H9 (cell line): ENCODE measurements around the gene PEPD. TPM values are rescaled to one million over a fixed set of nuclear protein-coding genes. Genes with fewer than 3 reads are reported as not detected.

Experiments used
- DNase-seq: peaks from one replicate; pipeline ENCODE4 v3.0.0-alpha.2; 2017
- H2AFZ ChIP-seq: one replicate; pipeline ENCODE4 v1.6.1; 2013; ENCODE audit warnings: mild to moderate bottlenecking, low read length, control low read depth, moderate library complexity
- H2AK5ac ChIP-seq: 2 replicates; pipeline ENCODE4 v1.6.1; 2013; ENCODE audit warnings: low read length, control low read depth, mixed read lengths; ENCODE audit not compliant: insufficient read length
- H2BK120ac ChIP-seq: one replicate; pipeline ENCODE4 v1.6.1; 2013; ENCODE audit warnings: low read depth, mild to moderate bottlenecking, low read length, control low read depth, inconsistent platforms; ENCODE audit not compliant: poor library complexity, severe bottlenecking
- H2BK12ac ChIP-seq: 2 replicates; pipeline ENCODE4 v1.6.1; 2013; ENCODE audit warnings: low read length, control low read depth, mixed read lengths, low read depth; ENCODE audit not compliant: insufficient read length
- H2BK15ac ChIP-seq: 2 replicates; pipeline ENCODE4 v1.6.1; 2013; ENCODE audit warnings: low read depth, low read length, control low read depth
- H2BK20ac ChIP-seq: one replicate; pipeline ENCODE4 v1.6.1; 2013; ENCODE audit warnings: low read depth, mild to moderate bottlenecking, low read length, control low read depth, inconsistent platforms; ENCODE audit not compliant: poor library complexity, severe bottlenecking
- H2BK5ac ChIP-seq: 2 replicates; pipeline ENCODE4 v1.6.1; 2013; ENCODE audit warnings: low read length, control low read depth, mixed read lengths; ENCODE audit not compliant: insufficient read length
- H3K14ac ChIP-seq: 2 replicates; pipeline ENCODE4 v1.6.1; 2013; ENCODE audit warnings: low read length, control low read depth; ENCODE audit not compliant: insufficient read depth
- H3K18ac ChIP-seq: 2 replicates; pipeline ENCODE4 v1.6.1; 2013; ENCODE audit warnings: low read depth, mild to moderate bottlenecking, mixed read lengths, low read length, control low read depth; ENCODE audit not compliant: insufficient read length
- H3K23ac ChIP-seq: 2 replicates; pipeline ENCODE4 v1.6.1; 2013; ENCODE audit warnings: low read length, control low read depth, mixed read lengths, low read depth; ENCODE audit not compliant: insufficient read length
- H3K23me2 ChIP-seq: 2 replicates; pipeline ENCODE4 v1.6.1; 2013; ENCODE audit warnings: low read depth, mild to moderate bottlenecking, mixed read lengths, low read length, control low read depth; ENCODE audit not compliant: insufficient read length, poor library complexity, severe bottlenecking
- H3K27ac ChIP-seq: 2 replicates; pipeline ENCODE4 v1.5.1; 2013; ENCODE audit warnings: low read length, control low read depth, mixed read lengths, low read depth; ENCODE audit not compliant: insufficient read length
- H3K27me3 ChIP-seq: 2 replicates; pipeline ENCODE4 v1.6.1; 2013; ENCODE audit warnings: low read length, control low read depth, inconsistent platforms; ENCODE audit not compliant: insufficient read depth
- H3K4ac ChIP-seq: 2 replicates; pipeline ENCODE4 v1.6.1; 2013; ENCODE audit warnings: low read depth, mild to moderate bottlenecking, control low read depth, inconsistent platforms, low read length, moderate library complexity
- H3K4me1 ChIP-seq: 2 replicates; pipeline ENCODE4 v1.6.1; 2013; ENCODE audit warnings: low read length, control low read depth, inconsistent platforms; ENCODE audit not compliant: insufficient read depth
- H3K4me2 ChIP-seq: 2 replicates; pipeline ENCODE4 v1.6.1; 2013; ENCODE audit warnings: low read length, control low read depth, mixed read lengths; ENCODE audit not compliant: insufficient read length, insufficient read depth
- H3K56ac ChIP-seq: 2 replicates; pipeline ENCODE4 v1.6.1; 2013; ENCODE audit warnings: low read depth, mild to moderate bottlenecking, mixed read lengths, low read length, control low read depth; ENCODE audit not compliant: insufficient read length
- H3K79me1 ChIP-seq: 2 replicates; pipeline ENCODE4 v1.6.1; 2013; ENCODE audit warnings: low read depth, mild to moderate bottlenecking, moderate library complexity, low read length, control low read depth, inconsistent platforms; ENCODE audit not compliant: insufficient read depth, poor library complexity, severe bottlenecking
- H3K79me2 ChIP-seq: 2 replicates; pipeline ENCODE4 v1.6.1; 2013; ENCODE audit warnings: low read length, control low read depth, inconsistent platforms; ENCODE audit not compliant: insufficient read depth
- H3K9ac ChIP-seq: 2 replicates; pipeline ENCODE4 v1.6.1; 2013; ENCODE audit warnings: low read length, control low read depth, mixed read lengths; ENCODE audit not compliant: insufficient read length; ENCODE audit errors: extremely low read depth
- H3K9me3 ChIP-seq: one replicate; pipeline ENCODE4 v1.6.1; 2013; ENCODE audit warnings: low read depth, low read length, inconsistent platforms; ENCODE audit not compliant: control insufficient read depth
- H3T11ph ChIP-seq: one replicate; pipeline ENCODE4 v1.6.1; 2013; ENCODE audit warnings: mild to moderate bottlenecking, low read length, control low read depth, inconsistent platforms
- H4K20me1 ChIP-seq: one replicate; pipeline ENCODE4 v1.6.1; 2013; ENCODE audit not compliant: control insufficient read depth, insufficient read length, insufficient read depth
- H4K5ac ChIP-seq: 2 replicates; pipeline ENCODE4 v1.6.1; 2013; ENCODE audit warnings: low read depth, mild to moderate bottlenecking, mixed read lengths, low read length, control low read depth; ENCODE audit not compliant: insufficient read length
- H4K8ac ChIP-seq: replicated peaks from 2 replicates; pipeline ENCODE4 v1.6.1; 2013; ENCODE audit warnings: low read length, control low read depth, mixed read lengths, low read depth; ENCODE audit not compliant: insufficient read length
- H4K91ac ChIP-seq: 2 replicates; pipeline ENCODE4 v1.6.1; 2013; ENCODE audit warnings: low read depth, mild to moderate bottlenecking, moderate library complexity, mixed read lengths, low read length, control low read depth; ENCODE audit not compliant: insufficient read length
- H3K27ac Mint-ChIP-seq, 3 experiments: 2 replicates in 2 of 3; 3 replicates in 1 of 3; pipeline ENCODE4 v1.8.0; 2020 to 2021; ENCODE audit warnings: mixed read lengths in 3 of 3, mild to moderate bottlenecking in 1 of 3, moderate library complexity in 1 of 3
- H3K27me3 Mint-ChIP-seq: 2 replicates; pipeline ENCODE4 v1.8.0; 2021; ENCODE audit warnings: low read depth, mild to moderate bottlenecking, moderate library complexity, mixed read lengths
- H3K36me3 Mint-ChIP-seq, 3 experiments: 2 replicates in 2 of 3; 3 replicates in 1 of 3; pipeline ENCODE4 v1.8.0; 2020 to 2021; ENCODE audit warnings: low read depth in 3 of 3, mixed read lengths in 3 of 3; ENCODE audit not compliant: insufficient read depth in 1 of 3
- H3K4me1 Mint-ChIP-seq, 2 experiments: 2 replicates each; pipeline ENCODE4 v1.8.0; 2020; ENCODE audit warnings: mixed read lengths in 2 of 2
- H3K4me3 Mint-ChIP-seq, 2 experiments: 2 replicates in 1 of 2; 3 replicates in 1 of 2; pipeline ENCODE4 v1.8.0; 2020 to 2021; ENCODE audit warnings: mild to moderate bottlenecking in 2 of 2, mixed read lengths in 2 of 2, moderate library complexity in 1 of 2
- H3K9me3 Mint-ChIP-seq, 2 experiments: 2 replicates in 1 of 2; 3 replicates in 1 of 2; pipeline ENCODE4 v1.8.0; 2020; ENCODE audit warnings: mild to moderate bottlenecking in 2 of 2, mixed read lengths in 2 of 2, moderate library complexity in 1 of 2
- CTCF ChIP-seq: fragments of 200-600 bp; sonication (generic); conservative IDR thresholded peaks from 3 replicates; pipeline ENCODE4 v1.8.0; 2021; ENCODE audit warnings: antibody characterized with exemption, mild to moderate bottlenecking
- WGBS: extraction: QIAGEN DNeasy Blood & Tissue Kit; methylation state at CpG from one replicate; pipeline ENCODE4 v1.1.7; 2013; ENCODE audit warnings: missing lambda C conversion rate, low lambda C conversion rate, mixed read lengths; ENCODE audit not compliant: insufficient read length; ENCODE audit errors: extremely low coverage; 5-methylcytosine and 5-hydroxymethylcytosine counted together
- total RNA-seq: library from RNA; stranded (reverse); gene quantifications from 2 replicates; pipeline ENCODE4 v1.2.1, GENCODE V29; 2021

Gene PEPD
- total RNA-seq, 1 experiment from 2014 or later = 52.8 TPM

DNA sequence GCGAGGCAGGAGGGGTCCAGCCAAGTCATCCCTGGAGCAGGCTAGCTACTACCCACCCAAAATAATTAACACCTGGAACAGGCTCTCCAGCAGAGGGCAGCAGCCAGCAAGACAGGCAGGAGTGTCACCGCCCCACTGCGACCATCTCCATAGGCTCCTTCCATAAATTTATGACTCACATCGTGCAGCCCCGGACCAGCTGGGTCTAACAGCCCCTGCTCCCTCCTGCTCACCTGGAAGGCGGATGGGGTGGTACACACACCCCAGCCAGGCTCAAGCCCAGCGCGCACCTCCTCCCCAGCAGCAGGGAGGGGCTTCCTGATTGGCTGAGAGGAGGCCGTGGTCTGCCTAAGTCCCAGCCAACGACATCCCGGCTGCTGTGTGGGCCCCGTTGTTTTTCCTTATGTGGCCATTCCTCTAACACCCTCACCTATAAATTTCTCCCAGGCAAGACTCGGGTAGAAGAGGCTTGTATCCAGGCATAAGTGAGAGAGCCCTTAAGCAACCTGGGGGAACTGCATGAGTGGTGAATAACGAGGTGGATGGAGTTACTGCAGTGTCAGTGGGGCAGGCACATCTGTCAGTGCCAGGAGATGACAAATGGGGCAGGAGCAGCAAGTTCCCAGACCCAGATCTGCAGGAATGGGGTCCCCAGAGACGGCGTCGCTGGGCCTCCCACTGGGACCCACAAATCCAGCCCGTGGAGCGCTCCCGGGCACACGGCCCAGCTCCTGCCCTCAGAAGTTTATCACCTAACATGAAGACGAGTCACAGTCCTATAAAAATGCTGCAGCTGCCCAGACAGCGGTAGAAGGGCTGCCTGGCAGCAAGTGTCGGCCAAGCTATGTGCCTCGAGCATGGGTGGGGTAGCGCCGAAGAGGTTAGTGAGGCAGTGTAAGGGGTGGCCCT lies 105.0 kb downstream of the PEPD start:
- no peak overlapping the region for H2BK12ac ChIP-seq
- H2BK15ac ChIP-seq = no peak overlapping the region
- peak overlapping the region in 1 of 3 experiments; percentile 20; a peak in 1 of 7 replicates for H3K27ac Mint-ChIP-seq
- H3K14ac ChIP-seq = no peak overlapping the region
- H3K23me2 ChIP-seq = no peaks in the 10 kb centered on the region
- H2BK5ac ChIP-seq = no peak overlapping the region
- no peak overlapping the region for H2AK5ac ChIP-seq
- H2BK120ac ChIP-seq = no peak overlapping the region
- H3T11ph ChIP-seq = no peak overlapping the region
- no peak overlapping the region for H3K4me2 ChIP-seq
- WGBS = no CpG with 5 or more reads among the region's 27 CpGs
- H3K56ac ChIP-seq = no peak overlapping the region
- H4K91ac ChIP-seq = no peak overlapping the region
- H3K9me3 ChIP-seq = no peaks in the 10 kb centered on the region
- H3K4me3 Mint-ChIP-seq = peak overlapping the region; percentile 46 to 62; a peak in 4 of 5 replicates
- no peak overlapping the region for H3K9ac ChIP-seq
- no peak overlapping the region for H4K8ac ChIP-seq
- peak; percentile 84 for TF ChIP-seq CTCF
- H2AFZ ChIP-seq = no peak overlapping the region
- no peak overlapping the region for H4K5ac ChIP-seq
- H3K9me3 Mint-ChIP-seq = no peaks in the 10 kb centered on the region
- H3K79me2 ChIP-seq = no peaks in the 10 kb centered on the region
- H3K18ac ChIP-seq = no peak overlapping the region
- no peak overlapping the region for H3K27ac ChIP-seq
- H3K23ac ChIP-seq = no peak overlapping the region
- no peaks in the 10 kb centered on the region for H3K4me1 ChIP-seq
- H3K4me1 Mint-ChIP-seq = peaks cover 4 to 15% of the 10 kb centered on the region in 2 experiments
- no peaks in the 10 kb centered on the region for H4K20me1 ChIP-seq
- H3K79me1 ChIP-seq = no peaks in the 10 kb centered on the region
- no peak overlapping the region for H3K4ac ChIP-seq
- H3K27me3 ChIP-seq = no peaks in the 10 kb centered on the region
- no peaks in the 10 kb centered on the region for H3K27me3 Mint-ChIP-seq
- no peak overlapping the region for H2BK20ac ChIP-seq
- DNase-seq = peak; percentile 85
- H3K36me3 Mint-ChIP-seq = no peaks in the 10 kb centered on the region
